Keratinocyte (primary cell): Measurements from ENCODE around the gene CILP2. TPM values are rescaled to one million over a fixed set of nuclear protein-coding genes. Genes with fewer than 3 reads are reported as not detected.
A peak's percentile ranks its signal among the peaks of the same experiment; 100 is the strongest.

Experiments
- DNase-seq: peaks from one replicate; pipeline ENCODE4 v3.0.0-alpha.2; 2011; ENCODE audit warnings: low read depth, missing footprints, low spot score
- FAIRE-seq: peaks from 2 replicates; lab custom pipeline; 2011; peaks lifted over from hg19 to GRCh38; lab: Jason Lieb, UNC
- H2AFZ ChIP-seq: 2 replicates; pipeline ENCODE4 v1.6.0; 2012; ENCODE audit warnings: low read length, control low read depth, inconsistent platforms; ENCODE audit not compliant: control insufficient read depth
- H3K27ac ChIP-seq: 2 replicates; pipeline ENCODE4 v1.5.1; 2011; ENCODE audit warnings: low read length; ENCODE audit not compliant: control insufficient read depth, insufficient read depth
- H3K27me3 ChIP-seq: 3 replicates; pipeline ENCODE4 v1.6.0; 2011; ENCODE audit warnings: low read length; ENCODE audit not compliant: control insufficient read depth, insufficient read depth; ENCODE audit errors: extremely low read depth
- H3K36me3 ChIP-seq, 2 experiments: 2 replicates in 1 of 2; 3 replicates in 1 of 2; pipeline ENCODE4 v1.5.1; 2011; ENCODE audit warnings: low read length in 2 of 2, mild to moderate bottlenecking in 1 of 2; ENCODE audit not compliant: control insufficient read depth in 2 of 2, insufficient read depth in 2 of 2; ENCODE audit errors: extremely low read depth in 1 of 2
- H3K4me1 ChIP-seq: 3 replicates; pipeline ENCODE4 v1.5.1; 2011; ENCODE audit warnings: low read length; ENCODE audit not compliant: control insufficient read depth, insufficient read depth; ENCODE audit errors: extremely low read depth
- H3K4me2 ChIP-seq: 3 replicates; pipeline ENCODE4 v1.6.0; 2011; ENCODE audit warnings: low read depth, low read length; ENCODE audit not compliant: control insufficient read depth, insufficient read depth; ENCODE audit errors: extremely low read depth
- H3K4me3 ChIP-seq, 3 experiments: fragments of 200-600 bp in 1 of 3; sonication (generic) in 1 of 3; 2 replicates in 2 of 3; 3 replicates in 1 of 3; pipeline ENCODE4 v1.5.1; 2011 to 2016; ENCODE audit warnings: low read length in 3 of 3, mild to moderate bottlenecking in 3 of 3, control low read depth in 2 of 3, inconsistent platforms in 1 of 3, low read depth in 1 of 3, mixed read lengths in 1 of 3, mixed run types in 1 of 3, moderate library complexity in 1 of 3; ENCODE audit not compliant: control insufficient read depth in 2 of 3, insufficient read depth in 2 of 3; ENCODE audit errors: extremely low read depth in 1 of 3
- H3K79me2 ChIP-seq: 2 replicates; pipeline ENCODE4 v1.6.0; 2012; ENCODE audit warnings: low read length; ENCODE audit not compliant: control insufficient read depth, insufficient read depth
- H3K9ac ChIP-seq: 3 replicates; pipeline ENCODE4 v1.6.0; 2011; ENCODE audit warnings: low read length; ENCODE audit not compliant: control insufficient read depth, insufficient read depth; ENCODE audit errors: extremely low read depth
- H3K9me1 ChIP-seq: 3 replicates; pipeline ENCODE4 v1.6.0; 2011; ENCODE audit warnings: low read length; ENCODE audit not compliant: control insufficient read depth, insufficient read depth; ENCODE audit errors: extremely low read depth
- H3K9me3 ChIP-seq: 2 replicates; pipeline ENCODE4 v1.5.1; 2012; ENCODE audit warnings: low read depth, low read length; ENCODE audit not compliant: control insufficient read depth
- H4K20me1 ChIP-seq: 3 replicates; pipeline ENCODE4 v1.6.0; 2011; ENCODE audit warnings: low read length; ENCODE audit not compliant: control insufficient read depth, insufficient read depth; ENCODE audit errors: extremely low read depth
- CTCF ChIP-seq, 3 experiments: IDR thresholded peaks in 1 of 3; conservative IDR thresholded peaks in 1 of 3; optimal IDR thresholded peaks in 1 of 3; 2 replicates in 2 of 3; 3 replicates in 1 of 3; pipeline versions ENCODE3 to v1.5.1; 2011; ENCODE audit warnings: low read length in 3 of 3, mild to moderate bottlenecking in 3 of 3, moderate library complexity in 2 of 3, control low read depth in 1 of 3, inconsistent platforms in 1 of 3; ENCODE audit not compliant: insufficient read depth in 2 of 3; ENCODE audit errors: extremely low read depth in 1 of 3
- EZH2 ChIP-seq: IDR thresholded peaks from one replicate; pipeline ENCODE4 v1.6.1; 2012; ENCODE audit warnings: inconsistent platforms, mild to moderate bottlenecking, low read length, moderate library complexity
- dilution Hi-C: fragments of 300-500 bp; cut with MboI; formaldehyde crosslinking; loops from one replicate; pipeline ENCODE4 v1.7.0; 2020; ENCODE audit warnings: low sequenced_read_pairs; ENCODE audit not compliant: extremely low pct_ligation_motif_present
- polyA plus RNA-seq, 5 experiments: library from polyadenylated mRNA; depleted of rRNA in 3 of 5; stranded (reverse) in 3 of 5; stranded (forward) in 1 of 5; unstranded in 1 of 5; fragments of >200 nt; gene quantifications; 1 replicate in 1 of 5; 2 replicates in 3 of 5; 3 replicates in 1 of 5; pipeline versions ENCODE4 v1.2.1 to v1.2.3, GENCODE V29; 2011 to 2012; ENCODE audit warnings: missing spikeins in 2 of 5, low read depth in 1 of 5, low replicate concordance in 1 of 5

Gene CILP2
- polyA plus RNA-seq, 1 donor (not counting 4 experiments of a cell fraction or from before 2014, with no cell fraction given), result 0.07 TPM

- Histone ChIP-seq H3K79me2 (peaks cover under 1% of the 10 kb centered on the region), H3K4me2 (no peak overlapping the region), H3K4me1 (peaks cover 2% of the 10 kb centered on the region), H3K27me3 (no peaks in the 10 kb centered on the region), H3K9ac (no peak overlapping the region), H3K9me1 (no peaks in the 10 kb centered on the region), H4K20me1 (no peaks in the 10 kb centered on the region), H3K27ac (no peak overlapping the region), H3K36me3 (peaks cover 0 to 15% of the 10 kb centered on the region in 2 experiments), H2AFZ (no peak overlapping the region), H3K4me3 (no peak overlapping the region), H3K9me3 (no peaks in the 10 kb centered on the region)
- no peak for FAIRE-seq
- TF ChIP-seq CTCF (optimal IDR thresholded peaks at IDR 0.05 in 1 of 3, IDR thresholded peaks at IDR 0.05 in 1 of 3, conservative IDR thresholded peaks at IDR 0.05 in 1 of 3; ENCODE audit: extremely low read depth in 1 of 3, insufficient read depth in 2 of 3, low read length in 3 of 3) (no peak), EZH2 (no peak)
- dilution Hi-C loops, result no loop called here
- no peak for DNase-seq
These were observed 8.2 kb upstream of the CILP2 start for GRCh38 chr19:19529783-19530422.

GRCh38 chr19:19530423-19530804, 7.7 kb upstream of the CILP2 start:
- TF ChIP-seq EZH2 (no peak), CTCF (optimal IDR thresholded peaks at IDR 0.05 in 1 of 3, IDR thresholded peaks at IDR 0.05 in 1 of 3, conservative IDR thresholded peaks at IDR 0.05 in 1 of 3; ENCODE audit: extremely low read depth in 1 of 3, insufficient read depth in 2 of 3, low read length in 3 of 3) (peak in 1 of 3 experiments; percentile 4)
- H3K27me3 ChIP-seq, result no peaks in the 10 kb centered on the region
- peaks cover 0 to 15% of the 10 kb centered on the region in 2 experiments for H3K36me3 ChIP-seq
- no peaks in the 10 kb centered on the region for H3K9me3 ChIP-seq
- no peak for FAIRE-seq
- H4K20me1 ChIP-seq, result no peaks in the 10 kb centered on the region
- dilution Hi-C loops, result no loop called here
- H3K27ac ChIP-seq, result no peak overlapping the region
- no peaks in the 10 kb centered on the region for H3K79me2 ChIP-seq
- H3K4me3 ChIP-seq, result no peak overlapping the region
- no peak overlapping the region for H3K4me2 ChIP-seq
- no peak overlapping the region for H2AFZ ChIP-seq
- DNase-seq, result no peak
- no peaks in the 10 kb centered on the region for H3K9me1 ChIP-seq
- H3K4me1 ChIP-seq, result peaks cover 2% of the 10 kb centered on the region
- H3K9ac ChIP-seq, result no peak overlapping the region
